ENCODE results near the gene CCDC127. TPM values are rescaled to one million over a fixed set of nuclear protein-coding genes. Genes with fewer than 3 reads are reported as not detected.

Gene CCDC127
- total and polyA plus RNA-seq, 4 donors = 2.1 to 6.7 (median 4.2) TPM

GRCh38 chr5:213803-214395 lies 4.1 kb downstream of the CCDC127 start:
- ATAC-seq (ENCODE audit: low FRiP score) (no peak), DNase-seq (no peak)
- intact Hi-C loops (cut with DNase I) = no loop called here
- Histone ChIP-seq H3K9me3 (ENCODE audit: control insufficient read depth, low read length) (no peaks in the 10 kb centered on the region), H3K4me1 (ENCODE audit: control insufficient read depth in 1 of 2, insufficient read depth in 2 of 2, low read length in 2 of 2) (no peaks in the 10 kb centered on the region), H3K36me3 (ENCODE audit: control insufficient read depth in 1 of 2, insufficient read depth in 2 of 2, low read length in 1 of 2) (peaks cover 0 to 4% of the 10 kb centered on the region in 2 donors), H3K27ac (ENCODE audit: low read depth in 1 of 2, low read length in 2 of 2) (no peak overlapping the region), H3K27me3 (ENCODE audit: control insufficient read depth in 1 of 2, insufficient read depth in 2 of 2, low read length in 1 of 2) (no peaks in the 10 kb centered on the region), H3K4me3 (ENCODE audit: low read length in 2 of 2) (no peak overlapping the region)
- 95 to 98% methylated on average over 12 of the region's 12 CpGs for WGBS, 2 donors

GRCh38 chr5:208449-209114 lies 9.4 kb downstream of the CCDC127 start:
- H3K27me3 ChIP-seq (ENCODE audit: control insufficient read depth in 1 of 2, insufficient read depth in 2 of 2, low read length in 1 of 2) = no peaks in the 10 kb centered on the region
- H3K9me3 ChIP-seq (ENCODE audit: control insufficient read depth, low read length) = no peaks in the 10 kb centered on the region
- no peaks in the 10 kb centered on the region for H3K4me1 ChIP-seq (ENCODE audit: control insufficient read depth in 1 of 2, insufficient read depth in 2 of 2, low read length in 2 of 2)
- H3K4me3 ChIP-seq (ENCODE audit: low read length in 2 of 2) = no peak overlapping the region
- DNase-seq = peak in 1 of 2 donors; percentile 55
- WGBS, 2 donors = 77 to 85% methylated on average over 15 of the region's 15 CpGs
- no peak for ATAC-seq (ENCODE audit: low FRiP score)
- intact Hi-C loops (cut with DNase I) = no loop called here
- H3K27ac ChIP-seq (ENCODE audit: low read depth in 1 of 2, low read length in 2 of 2) = no peak overlapping the region
- peaks cover 0 to under 1% of the 10 kb centered on the region in 2 donors for H3K36me3 ChIP-seq (ENCODE audit: control insufficient read depth in 1 of 2, insufficient read depth in 2 of 2, low read length in 1 of 2)

GRCh38 chr5:207599-207998 lies 10.4 kb downstream of the CCDC127 start:
- DNase-seq (peak in 1 of 2 donors; percentile 61), ATAC-seq (ENCODE audit: low FRiP score) (no peak)
- Histone ChIP-seq H3K27ac (ENCODE audit: low read depth in 1 of 2, low read length in 2 of 2) (no peak overlapping the region), H3K27me3 (ENCODE audit: control insufficient read depth in 1 of 2, insufficient read depth in 2 of 2, low read length in 1 of 2) (no peaks in the 10 kb centered on the region), H3K9me3 (ENCODE audit: control insufficient read depth, low read length) (no peaks in the 10 kb centered on the region), H3K36me3 (ENCODE audit: control insufficient read depth in 1 of 2, insufficient read depth in 2 of 2, low read length in 1 of 2) (no peaks in the 10 kb centered on the region), H3K4me1 (ENCODE audit: control insufficient read depth in 1 of 2, insufficient read depth in 2 of 2, low read length in 2 of 2) (no peaks in the 10 kb centered on the region), H3K4me3 (ENCODE audit: low read length in 2 of 2) (no peak overlapping the region)
- intact Hi-C loops (cut with DNase I) = no loop called here
- WGBS, 2 donors = 92 to 96% methylated on average over 14 of the region's 14 CpGs

GRCh38 chr5:206927-207536 lies 10.9 kb downstream of the CCDC127 start:
- intact Hi-C loops (cut with DNase I) = no loop called here
- no peak for ATAC-seq (ENCODE audit: low FRiP score)

GRCh38 chr5:206406-206805 lies 11.5 kb downstream of the CCDC127 start:
- 72 to 81% methylated on average over 11 of the region's 11 CpGs for WGBS, 2 donors
- peak; percentile 76 for ATAC-seq (ENCODE audit: low FRiP score)
- no peaks in the 10 kb centered on the region for H3K36me3 ChIP-seq (ENCODE audit: control insufficient read depth in 1 of 2, insufficient read depth in 2 of 2, low read length in 1 of 2)

More at GRCh38 chr5:206927-207536, 10.9 kb downstream of the CCDC127 start:
- H3K36me3 ChIP-seq (ENCODE audit: control insufficient read depth in 1 of 2, insufficient read depth in 2 of 2, low read length in 1 of 2) = no peaks in the 10 kb centered on the region
- H3K4me1 ChIP-seq (ENCODE audit: control insufficient read depth in 1 of 2, insufficient read depth in 2 of 2, low read length in 2 of 2) = no peaks in the 10 kb centered on the region
- peak in 1 of 2 donors; percentile 13 for DNase-seq
- no peak overlapping the region for H3K27ac ChIP-seq (ENCODE audit: low read depth in 1 of 2, low read length in 2 of 2)
- no peaks in the 10 kb centered on the region for H3K9me3 ChIP-seq (ENCODE audit: control insufficient read depth, low read length)
- 96 to 97% methylated on average over 8 of the region's 8 CpGs for WGBS, 2 donors
- no peak overlapping the region for H3K4me3 ChIP-seq (ENCODE audit: low read length in 2 of 2)
- no peaks in the 10 kb centered on the region for H3K27me3 ChIP-seq (ENCODE audit: control insufficient read depth in 1 of 2, insufficient read depth in 2 of 2, low read length in 1 of 2)

GRCh38 chr5:204966-205670 lies 12.8 kb downstream of the CCDC127 start:
- ATAC-seq (ENCODE audit: low FRiP score) = no peak
- H3K9me3 ChIP-seq (ENCODE audit: control insufficient read depth, low read length) = no peaks in the 10 kb centered on the region
- H3K4me1 ChIP-seq (ENCODE audit: control insufficient read depth in 1 of 2, insufficient read depth in 2 of 2, low read length in 2 of 2) = no peaks in the 10 kb centered on the region
- no peak overlapping the region for H3K27ac ChIP-seq (ENCODE audit: low read depth in 1 of 2, low read length in 2 of 2)
- intact Hi-C loops (cut with DNase I) = no loop called here
- H3K27me3 ChIP-seq (ENCODE audit: control insufficient read depth in 1 of 2, insufficient read depth in 2 of 2, low read length in 1 of 2) = no peaks in the 10 kb centered on the region
- 94 to 98% methylated on average over 30 of the region's 30 CpGs for WGBS, 2 donors
- peak in 1 of 2 donors; percentile 66 for DNase-seq
- no peaks in the 10 kb centered on the region for H3K36me3 ChIP-seq (ENCODE audit: control insufficient read depth in 1 of 2, insufficient read depth in 2 of 2, low read length in 1 of 2)
- H3K4me3 ChIP-seq (ENCODE audit: low read length in 2 of 2) = no peak overlapping the region

More at GRCh38 chr5:206406-206805, 11.5 kb downstream of the CCDC127 start:
- peak in 1 of 2 donors; percentile 51 for DNase-seq
- intact Hi-C loops (cut with DNase I) = no loop called here
- Histone ChIP-seq H3K27me3 (ENCODE audit: control insufficient read depth in 1 of 2, insufficient read depth in 2 of 2, low read length in 1 of 2) (no peaks in the 10 kb centered on the region), H3K4me3 (ENCODE audit: low read length in 2 of 2) (no peak overlapping the region), H3K9me3 (ENCODE audit: control insufficient read depth, low read length) (no peaks in the 10 kb centered on the region), H3K4me1 (ENCODE audit: control insufficient read depth in 1 of 2, insufficient read depth in 2 of 2, low read length in 2 of 2) (no peaks in the 10 kb centered on the region), H3K27ac (ENCODE audit: low read depth in 1 of 2, low read length in 2 of 2) (no peak overlapping the region)

- no peak overlapping the region for H3K27ac ChIP-seq (ENCODE audit: low read depth in 1 of 2, low read length in 2 of 2)
- no peaks in the 10 kb centered on the region for H3K36me3 ChIP-seq (ENCODE audit: control insufficient read depth in 1 of 2, insufficient read depth in 2 of 2, low read length in 1 of 2)
- H3K4me3 ChIP-seq (ENCODE audit: low read length in 2 of 2) = no peak overlapping the region
- intact Hi-C loops (cut with DNase I) = no loop called here
- ATAC-seq (ENCODE audit: low FRiP score) (no peak), DNase-seq (no peak)
- H3K27me3 ChIP-seq (ENCODE audit: control insufficient read depth in 1 of 2, insufficient read depth in 2 of 2, low read length in 1 of 2) = no peaks in the 10 kb centered on the region
- H3K9me3 ChIP-seq (ENCODE audit: control insufficient read depth, low read length) = no peaks in the 10 kb centered on the region
- H3K4me1 ChIP-seq (ENCODE audit: control insufficient read depth in 1 of 2, insufficient read depth in 2 of 2, low read length in 2 of 2) = no peaks in the 10 kb centered on the region
These were observed 13.5 kb downstream of the CCDC127 start for GRCh38 chr5:204462-204861.

- H3K4me1 ChIP-seq (ENCODE audit: control insufficient read depth in 1 of 2, insufficient read depth in 2 of 2, low read length in 2 of 2) = no peaks in the 10 kb centered on the region
- DNase-seq = no peak
- ATAC-seq (ENCODE audit: low FRiP score) = no peak
- H3K27ac ChIP-seq (ENCODE audit: low read depth in 1 of 2, low read length in 2 of 2) = no peak overlapping the region
- 89 to 94% methylated on average over 6 of the region's 6 CpGs for WGBS, 2 donors
- no peaks in the 10 kb centered on the region for H3K36me3 ChIP-seq (ENCODE audit: control insufficient read depth in 1 of 2, insufficient read depth in 2 of 2, low read length in 1 of 2)
- H3K4me3 ChIP-seq (ENCODE audit: low read length in 2 of 2) = no peak overlapping the region
- H3K27me3 ChIP-seq (ENCODE audit: control insufficient read depth in 1 of 2, insufficient read depth in 2 of 2, low read length in 1 of 2) = no peaks in the 10 kb centered on the region
- H3K9me3 ChIP-seq (ENCODE audit: control insufficient read depth, low read length) = no peaks in the 10 kb centered on the region
- intact Hi-C loops (cut with DNase I) = no loop called here
These were observed 14.0 kb downstream of the CCDC127 start for GRCh38 chr5:204001-204400.
